Coronary artery (tissue), 2 donors: ENCODE data around the gene RNGTT.
"Not testable (repeated sequence)": the region's sequence is repeated elsewhere in the genome, so short reads cannot be mapped to it uniquely, and the experiment has no call there.

Experiments
- DNase-seq: peaks from one replicate; pipeline ENCODE4 v3.0.0-alpha.2; 2017; ENCODE audit warnings: low spot score
- H3K27ac ChIP-seq, 2 donors: fragments of 200-600 bp; sonication (generic); one replicate each; pipeline ENCODE4 v1.5.1; 2016 to 2019
- H3K4me3 ChIP-seq: fragments of 200-600 bp; sonication (generic); 2 replicates; pipeline ENCODE4 v1.5.1; 2016; ENCODE audit warnings: mild to moderate bottlenecking, moderate library complexity
- CTCF ChIP-seq: fragments of 200-600 bp; sonication (generic); IDR thresholded peaks from one replicate; pipeline ENCODE4 v1.5.1; 2019; ENCODE audit warnings: antibody characterized with exemption

RNGTT gene

GRCh38 chr6:88953550-88954386, 9.7 kb downstream of the RNGTT start:
- no peak for TF ChIP-seq CTCF
- no peak overlapping the region for H3K27ac ChIP-seq
- no peak overlapping the region for H3K4me3 ChIP-seq
- no peak for DNase-seq

- Histone ChIP-seq H3K4me3 (no peak overlapping the region), H3K27ac (no peak overlapping the region)
- no peak for TF ChIP-seq CTCF
- no peak for DNase-seq
These were observed 11.2 kb downstream of the RNGTT start for GRCh38 chr6:88952065-88952704.

GRCh38 chr6:88945415-88946008, 17.9 kb downstream of the RNGTT start:
- Histone ChIP-seq H3K27ac (no peak overlapping the region), H3K4me3 (no peak overlapping the region)
- no peak for DNase-seq
- no peak for TF ChIP-seq CTCF

GRCh38 chr6:88933521-88933920, 29.9 kb downstream of the RNGTT start:
- H3K4me3 ChIP-seq: no peak overlapping the region
- no peak for TF ChIP-seq CTCF
- H3K27ac ChIP-seq: no peak overlapping the region
- no peak for DNase-seq

GRCh38 chr6:88932019-88932418, 31.4 kb downstream of the RNGTT start:
- H3K4me3 ChIP-seq, DNase-seq: not testable (repeated sequence)

GRCh38 chr6:88922775-88923548, 40.5 kb downstream of the RNGTT start:
- no peak overlapping the region for H3K4me3 ChIP-seq
- DNase-seq: no peak
- H3K27ac ChIP-seq: no peak overlapping the region
- no peak for TF ChIP-seq CTCF

More at GRCh38 chr6:88932019-88932418, 31.4 kb downstream of the RNGTT start:
- H3K27ac ChIP-seq: not testable (repeated sequence)

GRCh38 chr6:88921734-88922133, 41.7 kb downstream of the RNGTT start:
- Histone ChIP-seq H3K27ac (no peak overlapping the region), H3K4me3 (no peak overlapping the region)
- no peak for TF ChIP-seq CTCF
- no peak for DNase-seq
